Parathyroid adenoma (tissue), 2 donors: Measurements from ENCODE around the gene PRPSAP2.
"Not testable (repeated sequence)": the region's sequence is repeated elsewhere in the genome, so short reads cannot be mapped to it uniquely, and the experiment has no call there.

Experiments
- H2AFZ ChIP-seq: fragments of 300-600 bp; sonication (generic); one replicate; pipeline ENCODE4 v1.7.0; 2017; ENCODE audit warnings: antibody characterized with exemption, mild to moderate bottlenecking
- H3K27ac ChIP-seq: fragments of 300-600 bp; sonication (generic); one replicate; pipeline ENCODE4 v1.7.0; 2017
- H3K27me3 ChIP-seq: fragments of 300-600 bp; sonication (generic); one replicate; pipeline ENCODE4 v1.7.0; 2017; ENCODE audit warnings: low read length; ENCODE audit not compliant: control insufficient read depth, insufficient read depth
- H3K36me3 ChIP-seq: fragments of 300-600 bp; sonication (generic); one replicate; pipeline ENCODE4 v1.7.0; 2017; ENCODE audit warnings: low read length; ENCODE audit not compliant: control insufficient read depth, insufficient read depth
- H3K4me1 ChIP-seq: fragments of 300-600 bp; sonication (generic); one replicate; pipeline ENCODE4 v1.7.0; 2017; ENCODE audit warnings: control low read depth
- H3K4me2 ChIP-seq: fragments of 300-600 bp; sonication (generic); one replicate; pipeline ENCODE4 v1.7.0; 2017; ENCODE audit warnings: low read length
- H3K4me3 ChIP-seq: fragments of 300-600 bp; sonication (generic); one replicate; pipeline ENCODE4 v1.7.0; 2017; ENCODE audit warnings: low read depth, low read length
- H3K79me2 ChIP-seq: fragments of 300-600 bp; sonication (generic); one replicate; pipeline ENCODE4 v1.7.0; 2017; ENCODE audit warnings: control low read depth
- H3K9ac ChIP-seq: fragments of 300-600 bp; sonication (generic); one replicate; pipeline ENCODE4 v1.7.0; 2017; ENCODE audit warnings: mild to moderate bottlenecking
- H3K9me3 ChIP-seq: fragments of 300-600 bp; sonication (generic); one replicate; pipeline ENCODE4 v1.7.0; 2017; ENCODE audit warnings: low read length; ENCODE audit not compliant: control insufficient read depth
- TF ChIP-seq, protein P1 (sequence below): fragments of 300-600 bp; sonication (generic); IDR thresholded peaks from one replicate; pipeline ENCODE4 v1.7.0; 2017; ENCODE audit warnings: antibody characterized with exemption, mild to moderate bottlenecking
- donor health status: primary hyperparathyroidism.

The PRPSAP2 gene

DNA sequence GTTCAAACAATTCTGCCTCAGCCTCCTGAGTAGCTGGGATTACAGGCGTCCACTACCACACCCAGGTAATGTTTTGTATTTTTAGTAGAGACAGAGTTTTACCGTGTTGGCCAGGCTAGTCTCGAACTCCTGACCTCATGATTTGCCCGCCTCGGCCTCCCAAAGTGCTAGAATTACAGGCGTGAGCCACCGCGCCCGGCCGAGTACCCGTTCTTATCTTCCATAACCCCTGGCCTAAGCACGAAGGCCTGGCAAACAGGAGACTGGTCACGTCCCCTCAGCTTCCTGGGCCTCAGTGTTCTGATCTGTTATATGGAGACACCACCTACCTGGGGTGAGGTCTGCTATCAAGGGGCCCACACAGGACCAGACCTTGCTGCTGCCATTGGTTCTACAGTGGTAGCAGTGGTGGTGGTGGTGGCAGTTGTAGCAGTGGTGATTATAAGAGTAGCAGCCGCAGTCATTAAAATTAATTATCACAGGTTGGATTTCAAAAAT, 95.3 kb downstream of the PRPSAP2 start:
- no peaks in the 10 kb centered on the region for H3K79me2 ChIP-seq
- no peaks in the 10 kb centered on the region for H3K27me3 ChIP-seq
- no peak overlapping the region for H3K4me2 ChIP-seq

GRCh38 chr17:18954321-18954720, 96.4 kb downstream of the PRPSAP2 start:
- no peak overlapping the region for H3K4me2 ChIP-seq
- TF ChIP-seq, protein P1, sequence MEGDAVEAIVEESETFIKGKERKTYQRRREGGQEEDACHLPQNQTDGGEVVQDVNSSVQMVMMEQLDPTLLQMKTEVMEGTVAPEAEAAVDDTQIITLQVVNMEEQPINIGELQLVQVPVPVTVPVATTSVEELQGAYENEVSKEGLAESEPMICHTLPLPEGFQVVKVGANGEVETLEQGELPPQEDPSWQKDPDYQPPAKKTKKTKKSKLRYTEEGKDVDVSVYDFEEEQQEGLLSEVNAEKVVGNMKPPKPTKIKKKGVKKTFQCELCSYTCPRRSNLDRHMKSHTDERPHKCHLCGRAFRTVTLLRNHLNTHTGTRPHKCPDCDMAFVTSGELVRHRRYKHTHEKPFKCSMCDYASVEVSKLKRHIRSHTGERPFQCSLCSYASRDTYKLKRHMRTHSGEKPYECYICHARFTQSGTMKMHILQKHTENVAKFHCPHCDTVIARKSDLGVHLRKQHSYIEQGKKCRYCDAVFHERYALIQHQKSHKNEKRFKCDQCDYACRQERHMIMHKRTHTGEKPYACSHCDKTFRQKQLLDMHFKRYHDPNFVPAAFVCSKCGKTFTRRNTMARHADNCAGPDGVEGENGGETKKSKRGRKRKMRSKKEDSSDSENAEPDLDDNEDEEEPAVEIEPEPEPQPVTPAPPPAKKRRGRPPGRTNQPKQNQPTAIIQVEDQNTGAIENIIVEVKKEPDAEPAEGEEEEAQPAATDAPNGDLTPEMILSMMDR: no peak
- H3K4me1 ChIP-seq: no peaks in the 10 kb centered on the region
- H3K9ac ChIP-seq: no peak overlapping the region
- no peaks in the 10 kb centered on the region for H3K79me2 ChIP-seq
- H3K9me3 ChIP-seq: no peaks in the 10 kb centered on the region
- no peaks in the 10 kb centered on the region for H3K36me3 ChIP-seq
- H3K4me3 ChIP-seq: no peak overlapping the region
- no peak overlapping the region for H3K27ac ChIP-seq
- H3K27me3 ChIP-seq: no peaks in the 10 kb centered on the region
- no peak overlapping the region for H2AFZ ChIP-seq

More for the DNA sequence above, 95.3 kb downstream of the PRPSAP2 start:
- Histone ChIP-seq H3K4me1 (no peaks in the 10 kb centered on the region), H3K4me3 (no peak overlapping the region), H3K36me3 (no peaks in the 10 kb centered on the region), H3K9me3 (no peaks in the 10 kb centered on the region), H3K27ac (no peak overlapping the region), H2AFZ (no peak overlapping the region), H3K9ac (no peak overlapping the region)
- TF ChIP-seq, protein P1: no peak

- Histone ChIP-seq H3K4me1 (no peaks in the 10 kb centered on the region), H2AFZ (no peak overlapping the region), H3K27me3 (no peaks in the 10 kb centered on the region), H3K4me2 (no peak overlapping the region), H3K27ac (no peak overlapping the region), H3K79me2 (no peaks in the 10 kb centered on the region), H3K4me3 (no peak overlapping the region), H3K36me3 (no peaks in the 10 kb centered on the region), H3K9ac (no peak overlapping the region), H3K9me3 (no peaks in the 10 kb centered on the region)
- TF ChIP-seq, protein P1: no peak
These were observed 97.1 kb downstream of the PRPSAP2 start for GRCh38 chr17:18955009-18955408.

DNA sequence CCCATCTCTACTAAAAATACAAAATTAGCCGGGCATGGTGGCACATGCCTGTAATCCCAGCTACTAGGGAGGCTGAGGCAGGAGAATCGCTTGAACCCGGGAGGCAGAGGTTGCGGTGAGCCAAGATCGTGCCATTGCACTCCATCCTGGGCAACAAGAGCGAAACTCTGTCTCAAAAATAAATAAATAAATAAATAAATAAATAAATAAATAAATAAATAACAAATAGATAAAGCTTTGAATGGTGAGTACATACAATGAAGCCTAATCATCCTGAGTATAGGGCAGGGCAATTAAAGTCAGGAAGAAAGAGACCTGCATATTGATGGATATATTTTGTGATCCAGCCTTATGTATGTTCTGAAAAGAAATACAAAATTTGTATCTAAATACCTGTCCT, 98.1 kb downstream of the PRPSAP2 start:
- H3K4me3 ChIP-seq, H3K36me3 ChIP-seq, H3K9me3 ChIP-seq, H3K27ac ChIP-seq, H2AFZ ChIP-seq, H3K27me3 ChIP-seq, H3K79me2 ChIP-seq, H3K4me1 ChIP-seq, H3K9ac ChIP-seq, H3K4me2 ChIP-seq: not testable (repeated sequence)

DNA sequence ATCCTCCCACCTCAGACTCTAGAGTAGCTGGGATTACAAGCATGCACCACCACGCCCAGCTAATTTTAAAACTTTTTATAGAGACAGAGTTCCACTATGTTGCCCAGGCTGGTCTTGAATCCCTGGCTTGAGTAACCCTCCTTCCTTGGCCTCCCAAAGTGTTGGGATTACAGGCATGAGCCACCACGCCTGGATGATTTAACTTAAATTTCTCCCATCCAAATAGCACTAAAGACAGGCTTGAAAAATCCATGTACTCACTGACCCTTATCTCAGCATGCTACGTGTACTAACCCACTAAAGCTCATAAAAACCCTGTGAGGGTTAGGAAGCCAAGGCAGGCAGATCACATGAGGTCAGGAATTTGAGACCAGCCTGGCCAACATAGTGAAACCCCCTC, 98.7 kb downstream of the PRPSAP2 start:
- Histone ChIP-seq H3K4me1 (no peaks in the 10 kb centered on the region), H3K9me3 (no peaks in the 10 kb centered on the region), H2AFZ (no peak overlapping the region), H3K4me3 (no peak overlapping the region), H3K27me3 (no peaks in the 10 kb centered on the region), H3K36me3 (no peaks in the 10 kb centered on the region), H3K27ac (no peak overlapping the region), H3K9ac (no peak overlapping the region), H3K79me2 (no peaks in the 10 kb centered on the region), H3K4me2 (no peak overlapping the region)
- TF ChIP-seq, protein P1: no peak
